OCI-LY7 (cell line): Measurements from ENCODE around the gene CBFA2T3.

Source experiments
- EZH2phosphoT487 ChIP-seq: fragments of 200-600 bp; sonication (generic); IDR thresholded peaks from 2 replicates; pipeline ENCODE4 v1.6.1; 2018; ENCODE audit warnings: low read depth, borderline replicate concordance, mild to moderate bottlenecking, mixed run types, antibody characterized with exemption, low read length, moderate library complexity, mixed read lengths
- TF ChIP-seq, protein P1 (sequence below): fragments of 200-600 bp; sonication (generic); conservative IDR thresholded peaks from 2 replicates; pipeline ENCODE4 v1.5.1; 2014; ENCODE audit warnings: mild to moderate bottlenecking, antibody characterized with exemption, low read length, moderate library complexity, mixed read lengths

DNA sequence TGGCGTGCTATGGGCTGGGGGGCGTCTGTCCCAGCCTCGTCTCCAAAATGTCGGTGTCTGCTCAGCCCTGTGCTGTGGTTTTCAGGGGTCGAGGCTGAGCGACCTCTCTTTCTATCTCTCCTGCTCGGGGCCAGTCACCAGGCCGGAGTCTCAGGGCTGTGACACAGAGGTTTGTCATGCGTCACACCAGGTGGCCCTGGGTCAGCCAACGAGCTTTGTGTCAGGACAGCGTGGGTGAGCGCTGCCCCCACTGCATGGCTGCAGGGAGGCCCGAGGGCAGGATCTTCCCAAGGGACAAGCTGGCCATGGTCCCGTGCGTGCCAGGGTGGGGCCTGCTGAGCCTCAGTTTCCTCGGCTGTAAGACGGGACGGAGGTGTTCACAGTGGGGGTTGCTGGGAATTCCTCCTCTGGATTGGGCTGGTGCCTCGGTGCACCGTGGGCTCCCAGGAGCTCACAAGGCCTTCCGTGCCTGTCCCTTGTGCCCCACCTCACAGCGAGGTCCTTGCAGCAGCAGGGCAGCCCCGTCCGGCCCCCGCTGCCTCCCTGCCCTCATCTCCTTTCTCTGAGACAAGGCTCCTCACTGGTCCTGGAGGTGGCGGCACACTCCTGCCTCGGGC lies 50.5 kb downstream of the CBFA2T3 start:
- TF ChIP-seq, protein P1, sequence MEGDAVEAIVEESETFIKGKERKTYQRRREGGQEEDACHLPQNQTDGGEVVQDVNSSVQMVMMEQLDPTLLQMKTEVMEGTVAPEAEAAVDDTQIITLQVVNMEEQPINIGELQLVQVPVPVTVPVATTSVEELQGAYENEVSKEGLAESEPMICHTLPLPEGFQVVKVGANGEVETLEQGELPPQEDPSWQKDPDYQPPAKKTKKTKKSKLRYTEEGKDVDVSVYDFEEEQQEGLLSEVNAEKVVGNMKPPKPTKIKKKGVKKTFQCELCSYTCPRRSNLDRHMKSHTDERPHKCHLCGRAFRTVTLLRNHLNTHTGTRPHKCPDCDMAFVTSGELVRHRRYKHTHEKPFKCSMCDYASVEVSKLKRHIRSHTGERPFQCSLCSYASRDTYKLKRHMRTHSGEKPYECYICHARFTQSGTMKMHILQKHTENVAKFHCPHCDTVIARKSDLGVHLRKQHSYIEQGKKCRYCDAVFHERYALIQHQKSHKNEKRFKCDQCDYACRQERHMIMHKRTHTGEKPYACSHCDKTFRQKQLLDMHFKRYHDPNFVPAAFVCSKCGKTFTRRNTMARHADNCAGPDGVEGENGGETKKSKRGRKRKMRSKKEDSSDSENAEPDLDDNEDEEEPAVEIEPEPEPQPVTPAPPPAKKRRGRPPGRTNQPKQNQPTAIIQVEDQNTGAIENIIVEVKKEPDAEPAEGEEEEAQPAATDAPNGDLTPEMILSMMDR, result no peak
- no peak for TF ChIP-seq EZH2phosphoT487
